VCaP (cell line): ENCODE results near the gene MPO.

Experiments used
- H3K27ac ChIP-seq: fragments of 450-650 bp; 2 replicates; pipeline ENCODE4 v1.5.1; 2017
- TF ChIP-seq, protein P1 (sequence below): fragments of 450-650 bp; conservative IDR thresholded peaks from 2 replicates; pipeline ENCODE4 v1.5.1; 2017; ENCODE audit warnings: mild to moderate bottlenecking, moderate library complexity

Gene MPO

DNA sequence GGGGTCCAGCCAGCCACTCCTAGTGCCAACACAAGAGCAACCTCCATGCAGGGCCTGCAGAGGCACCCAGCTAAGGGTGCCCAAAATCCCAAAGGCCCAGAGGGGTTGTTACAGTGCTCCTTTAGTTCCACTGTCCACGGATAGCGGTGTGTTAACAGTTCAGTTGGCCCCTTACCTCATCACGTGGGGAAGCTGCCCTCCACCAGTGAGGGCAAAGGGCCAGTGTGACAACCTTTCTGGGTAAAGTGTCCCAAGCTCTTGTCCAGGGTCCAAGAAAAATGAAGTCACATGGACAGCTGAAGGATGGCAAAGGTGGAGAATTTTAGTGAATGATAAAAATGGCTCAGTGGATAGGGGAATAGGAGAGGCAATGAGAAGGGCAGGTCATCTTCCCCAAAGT, 53.0 kb downstream of the MPO start:
- no peak overlapping the region for H3K27ac ChIP-seq
- TF ChIP-seq, protein P1, sequence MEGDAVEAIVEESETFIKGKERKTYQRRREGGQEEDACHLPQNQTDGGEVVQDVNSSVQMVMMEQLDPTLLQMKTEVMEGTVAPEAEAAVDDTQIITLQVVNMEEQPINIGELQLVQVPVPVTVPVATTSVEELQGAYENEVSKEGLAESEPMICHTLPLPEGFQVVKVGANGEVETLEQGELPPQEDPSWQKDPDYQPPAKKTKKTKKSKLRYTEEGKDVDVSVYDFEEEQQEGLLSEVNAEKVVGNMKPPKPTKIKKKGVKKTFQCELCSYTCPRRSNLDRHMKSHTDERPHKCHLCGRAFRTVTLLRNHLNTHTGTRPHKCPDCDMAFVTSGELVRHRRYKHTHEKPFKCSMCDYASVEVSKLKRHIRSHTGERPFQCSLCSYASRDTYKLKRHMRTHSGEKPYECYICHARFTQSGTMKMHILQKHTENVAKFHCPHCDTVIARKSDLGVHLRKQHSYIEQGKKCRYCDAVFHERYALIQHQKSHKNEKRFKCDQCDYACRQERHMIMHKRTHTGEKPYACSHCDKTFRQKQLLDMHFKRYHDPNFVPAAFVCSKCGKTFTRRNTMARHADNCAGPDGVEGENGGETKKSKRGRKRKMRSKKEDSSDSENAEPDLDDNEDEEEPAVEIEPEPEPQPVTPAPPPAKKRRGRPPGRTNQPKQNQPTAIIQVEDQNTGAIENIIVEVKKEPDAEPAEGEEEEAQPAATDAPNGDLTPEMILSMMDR: no peak

DNA sequence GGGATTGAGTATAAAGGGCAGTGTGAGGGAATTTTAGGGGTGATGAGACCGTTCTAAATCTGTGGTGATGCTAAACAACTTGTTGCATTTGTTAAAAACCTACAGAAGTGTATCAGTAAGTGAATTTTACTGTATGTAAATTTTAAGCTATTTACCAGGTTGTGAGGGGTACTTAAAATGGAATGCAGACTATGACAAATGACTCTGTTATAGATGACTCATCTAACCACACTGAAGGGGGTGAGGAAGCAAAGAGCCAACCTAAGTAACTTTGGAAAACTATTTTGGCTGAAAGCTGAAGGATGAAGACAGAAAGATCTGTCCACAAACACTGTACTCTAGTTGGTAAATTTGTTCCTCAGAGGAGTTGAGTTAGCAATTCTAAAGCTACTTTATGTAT, 56.4 kb downstream of the MPO start:
- H3K27ac ChIP-seq: no peak overlapping the region
- TF ChIP-seq, protein P1: no peak
